CD14-positive monocyte (primary cell): ENCODE results near the gene SPATA13. TPM values are rescaled to one million over a fixed set of nuclear protein-coding genes. Genes with fewer than 3 reads are reported as not detected.

ENCODE experiments used
- DNase-seq, 3 donors: peaks; one replicate each; pipeline ENCODE4 v3.0.0-alpha.2; 2011 to 2022
- H2AFZ ChIP-seq: 2 replicates; pipeline ENCODE4 v1.6.0; 2012; ENCODE audit warnings: mild to moderate bottlenecking, low read depth, low read length, inconsistent platforms; ENCODE audit not compliant: insufficient read depth, poor library complexity, severe bottlenecking
- H3K27ac ChIP-seq, 2 donors: 1 replicate in 1 of 2; 2 replicates in 1 of 2; pipeline ENCODE4 v1.5.1; 2012 to 2013; ENCODE audit warnings: low read length in 2 of 2, control low read depth in 1 of 2, inconsistent platforms in 1 of 2, low read depth in 1 of 2, mild to moderate bottlenecking in 1 of 2
- H3K27me3 ChIP-seq, 2 donors: one replicate each; pipeline versions ENCODE4 v1.6.0 to v1.6.1; 2011 to 2013; ENCODE audit warnings: low read length in 2 of 2; ENCODE audit not compliant: control insufficient read depth in 2 of 2, insufficient read depth in 2 of 2
- H3K36me3 ChIP-seq, 2 donors: replicated peaks in 1 of 2; 1 replicate in 1 of 2; 2 replicates in 1 of 2; pipeline versions ENCODE4 v1.5.1 to v1.6.1; 2012 to 2013; ENCODE audit warnings: low read length in 2 of 2, control low read depth in 1 of 2, inconsistent platforms in 1 of 2, mild to moderate bottlenecking in 1 of 2; ENCODE audit not compliant: insufficient read depth in 2 of 2, control insufficient read depth in 1 of 2
- H3K4me1 ChIP-seq, 2 donors: 1 replicate in 1 of 2; 2 replicates in 1 of 2; pipeline versions ENCODE4 v1.5.1 to v1.6.1; 2012 to 2013; ENCODE audit warnings: low read length in 2 of 2, control low read depth in 1 of 2, inconsistent platforms in 1 of 2, mild to moderate bottlenecking in 1 of 2, moderate library complexity in 1 of 2; ENCODE audit not compliant: insufficient read depth in 2 of 2, control insufficient read depth in 1 of 2
- H3K4me2 ChIP-seq: replicated peaks from 2 replicates; pipeline ENCODE3; 2012; ENCODE audit warnings: low read length, moderate library complexity, mild to moderate bottlenecking; ENCODE audit not compliant: poor library complexity, severe bottlenecking; ENCODE audit errors: extremely low read depth
- H3K4me3 ChIP-seq, 3 experiments: fragments of 200-600 bp in 1 of 3; sonication (generic) in 1 of 3; replicated peaks in 1 of 3; 1 replicate in 2 of 3; 2 replicates in 1 of 3; pipeline ENCODE4 v1.5.1; 2011 to 2013; ENCODE audit warnings: low read length in 3 of 3, mild to moderate bottlenecking in 3 of 3, control low read depth in 2 of 3, low read depth in 2 of 3, inconsistent platforms in 1 of 3, moderate library complexity in 1 of 3
- H3K79me2 ChIP-seq: 2 replicates; pipeline ENCODE4 v1.6.0; 2012; ENCODE audit warnings: mild to moderate bottlenecking, control low read depth, inconsistent platforms, low read length, moderate library complexity; ENCODE audit not compliant: insufficient read depth
- H3K9ac ChIP-seq: 2 replicates; pipeline ENCODE4 v1.6.0; 2017; ENCODE audit warnings: low read length, mild to moderate bottlenecking; ENCODE audit not compliant: insufficient read depth, poor library complexity, severe bottlenecking
- H3K9me3 ChIP-seq, 2 donors: replicated peaks in 1 of 2; 1 replicate in 1 of 2; 2 replicates in 1 of 2; pipeline versions ENCODE4 v1.5.1 to v1.6.1; 2012 to 2013; ENCODE audit warnings: low read length in 2 of 2, control low read depth in 1 of 2; ENCODE audit not compliant: control insufficient read depth in 1 of 2, insufficient read depth in 1 of 2
- H4K20me1 ChIP-seq: 2 replicates; pipeline ENCODE4 v1.6.0; 2012; ENCODE audit warnings: mild to moderate bottlenecking, low read length, control low read depth, moderate library complexity; ENCODE audit not compliant: insufficient read depth
- H3K27ac Mint-ChIP-seq, 7 donors: one replicate each; pipeline ENCODE4 v1.8.0; 2020; ENCODE audit warnings: mild to moderate bottlenecking in 7 of 7, mixed read lengths in 7 of 7, moderate library complexity in 6 of 7, inconsistent platforms in 2 of 7
- H3K27me3 Mint-ChIP-seq, 3 donors: one replicate each; pipeline ENCODE4 v1.8.0; 2021 to 2022; ENCODE audit warnings: low read depth in 3 of 3, mild to moderate bottlenecking in 3 of 3, mixed read lengths in 3 of 3, moderate library complexity in 3 of 3, inconsistent platforms in 1 of 3
- H3K36me3 Mint-ChIP-seq, 2 donors: one replicate each; pipeline ENCODE4 v1.8.0; 2020; ENCODE audit warnings: mixed read lengths in 2 of 2, inconsistent platforms in 1 of 2, mild to moderate bottlenecking in 1 of 2
- H3K4me1 Mint-ChIP-seq: one replicate; pipeline ENCODE4 v1.8.0; 2020; ENCODE audit warnings: mild to moderate bottlenecking, mixed read lengths
- H3K4me3 Mint-ChIP-seq, 2 donors: one replicate each; pipeline ENCODE4 v1.8.0; 2020; ENCODE audit warnings: mild to moderate bottlenecking in 2 of 2, mixed read lengths in 2 of 2, moderate library complexity in 1 of 2
- H3K9me3 Mint-ChIP-seq, 7 donors: one replicate each; pipeline ENCODE4 v1.8.0; 2020 to 2022; ENCODE audit warnings: mixed read lengths in 7 of 7, mild to moderate bottlenecking in 6 of 7, moderate library complexity in 6 of 7, inconsistent platforms in 2 of 7
- WGBS: methylation state at CpG from one replicate; pipeline ENCODE4 v1.1.5; 2013; ENCODE audit warnings: missing lambda C conversion rate; ENCODE audit not compliant: insufficient coverage; 5-methylcytosine and 5-hydroxymethylcytosine counted together
- intact Hi-C, 2 donors: fragments of 100-400 bp; cut with micrococcal nuclease; formaldehyde crosslinking; loops; one replicate each; pipeline versions ENCODE4 v1.15.0 to v1.15.1; 2023
- polyA plus RNA-seq, 3 donors: library from polyadenylated mRNA; depleted of rRNA in 1 of 3; unstranded in 2 of 3; stranded (reverse) in 1 of 3; fragments of 300-500 nt in 2 of 3; fragments of >200 nt in 1 of 3; fragmentation: Illumina TruSeq in 2 of 3; gene quantifications; 1 replicate in 2 of 3; 2 replicates in 1 of 3; pipeline ENCODE4 v1.2.3, GENCODE V29; 2012 to 2021
- TF ChIP-seq, protein P1 (sequence below): fragments of 200-600 bp; IDR thresholded peaks from one replicate; pipeline ENCODE4 v1.8.0; 2022; ENCODE audit warnings: antibody characterized with exemption, mild to moderate bottlenecking

The SPATA13 gene
- polyA plus RNA-seq, 3 donors, result 9.3 to 44.7 (median 11.6) TPM

- no peak for DNase-seq
- Histone ChIP-seq H3K79me2 (no peaks in the 10 kb centered on the region), H3K9ac (no peak overlapping the region), H3K27me3 (no peaks in the 10 kb centered on the region), H3K4me1 (no peaks in the 10 kb centered on the region), H2AFZ (no peak overlapping the region), H3K4me2 (no peak overlapping the region), H3K36me3 (no peaks in the 10 kb centered on the region), H3K4me3 (no peak overlapping the region), H3K9me3 (peaks cover 0 to 8% of the 10 kb centered on the region in 2 donors), H3K27ac (no peak overlapping the region), H4K20me1 (no peaks in the 10 kb centered on the region)
- H3K4me3 Mint-ChIP-seq, result no peak overlapping the region
- no peaks in the 10 kb centered on the region for H3K36me3 Mint-ChIP-seq
- intact Hi-C loops, result loop anchor here in 1 of 2 donors (5.0 kb wide), 1 partner anchor 38 kb away; no protein-coding TSS in a partner anchor
- peaks cover 4 to 13% (median 8%) of the 10 kb centered on the region in 7 donors for H3K9me3 Mint-ChIP-seq
- no peak overlapping the region for H3K27ac Mint-ChIP-seq
- H3K27me3 Mint-ChIP-seq, result peaks cover 0 to 1% (median 0%) of the 10 kb centered on the region in 3 donors
- peaks cover 3% of the 10 kb centered on the region for H3K4me1 Mint-ChIP-seq
- 100% methylated on average over 1 of the region's 2 CpGs for WGBS
- TF ChIP-seq, protein P1, sequence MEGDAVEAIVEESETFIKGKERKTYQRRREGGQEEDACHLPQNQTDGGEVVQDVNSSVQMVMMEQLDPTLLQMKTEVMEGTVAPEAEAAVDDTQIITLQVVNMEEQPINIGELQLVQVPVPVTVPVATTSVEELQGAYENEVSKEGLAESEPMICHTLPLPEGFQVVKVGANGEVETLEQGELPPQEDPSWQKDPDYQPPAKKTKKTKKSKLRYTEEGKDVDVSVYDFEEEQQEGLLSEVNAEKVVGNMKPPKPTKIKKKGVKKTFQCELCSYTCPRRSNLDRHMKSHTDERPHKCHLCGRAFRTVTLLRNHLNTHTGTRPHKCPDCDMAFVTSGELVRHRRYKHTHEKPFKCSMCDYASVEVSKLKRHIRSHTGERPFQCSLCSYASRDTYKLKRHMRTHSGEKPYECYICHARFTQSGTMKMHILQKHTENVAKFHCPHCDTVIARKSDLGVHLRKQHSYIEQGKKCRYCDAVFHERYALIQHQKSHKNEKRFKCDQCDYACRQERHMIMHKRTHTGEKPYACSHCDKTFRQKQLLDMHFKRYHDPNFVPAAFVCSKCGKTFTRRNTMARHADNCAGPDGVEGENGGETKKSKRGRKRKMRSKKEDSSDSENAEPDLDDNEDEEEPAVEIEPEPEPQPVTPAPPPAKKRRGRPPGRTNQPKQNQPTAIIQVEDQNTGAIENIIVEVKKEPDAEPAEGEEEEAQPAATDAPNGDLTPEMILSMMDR, result no peak
Observed at GRCh38 chr13:24178847-24179485, 18.4 kb downstream of the SPATA13 start.

GRCh38 chr13:24179486-24179850, 18.9 kb downstream of the SPATA13 start:
- Histone ChIP-seq H3K4me3 (no peak overlapping the region), H3K4me1 (no peaks in the 10 kb centered on the region), H3K9me3 (peaks cover 0 to 8% of the 10 kb centered on the region in 2 donors), H3K9ac (no peak overlapping the region), H3K36me3 (no peaks in the 10 kb centered on the region), H3K4me2 (no peak overlapping the region), H4K20me1 (no peaks in the 10 kb centered on the region), H2AFZ (no peak overlapping the region), H3K27me3 (no peaks in the 10 kb centered on the region), H3K79me2 (no peaks in the 10 kb centered on the region), H3K27ac (no peak overlapping the region)
- H3K36me3 Mint-ChIP-seq, result no peaks in the 10 kb centered on the region
- TF ChIP-seq, protein P1, result no peak
- peaks cover 0 to 1% (median 0%) of the 10 kb centered on the region in 3 donors for H3K27me3 Mint-ChIP-seq
- peaks cover 3% of the 10 kb centered on the region for H3K4me1 Mint-ChIP-seq
- DNase-seq, result no peak
- intact Hi-C loops, result loop anchor here in 1 of 2 donors (5.0 kb wide), 1 partner anchor 38 kb away; no protein-coding TSS in a partner anchor
- peaks cover 4 to 13% (median 8%) of the 10 kb centered on the region in 7 donors for H3K9me3 Mint-ChIP-seq
- WGBS, result no CpG with 5 or more reads among the region's 1 CpG
- no peak overlapping the region for H3K27ac Mint-ChIP-seq
- H3K4me3 Mint-ChIP-seq, result no peak overlapping the region
